BLaER1 (cell line): ENCODE data around the gene MAP3K3.
A peak's percentile ranks its signal among the peaks of the same experiment; 100 is the strongest.

Experiments
- H3K27ac ChIP-seq: shearing (Covaris generic); formaldehyde crosslinking; 2 replicates; pipeline ENCODE4 v1.8.1; 2022
- H3K27me3 ChIP-seq: shearing (Covaris generic); formaldehyde crosslinking; 2 replicates; pipeline ENCODE4 v1.8.1; 2022
- H3K36me3 ChIP-seq: shearing (Covaris generic); formaldehyde crosslinking; 2 replicates; pipeline ENCODE4 v1.8.1; 2022
- H3K4me1 ChIP-seq: shearing (Covaris generic); formaldehyde crosslinking; 2 replicates; pipeline ENCODE4 v1.8.1; 2022
- H3K4me2 ChIP-seq: shearing (Covaris generic); formaldehyde crosslinking; 2 replicates; pipeline ENCODE4 v1.8.1; 2022
- H3K4me3 ChIP-seq: shearing (Covaris generic); formaldehyde crosslinking; 2 replicates; pipeline ENCODE4 v1.8.1; 2022
- H3K9ac ChIP-seq: shearing (Covaris generic); formaldehyde crosslinking; 2 replicates; pipeline ENCODE4 v1.8.1; 2022
- H3K9me3 ChIP-seq: shearing (Covaris generic); formaldehyde crosslinking; 2 replicates; pipeline ENCODE4 v1.8.1; 2022
- H4K20me1 ChIP-seq: shearing (Covaris generic); formaldehyde crosslinking; 2 replicates; pipeline ENCODE4 v1.8.1; 2022
- Cebpa-rat ChIP-seq: shearing (Covaris generic); IDR thresholded peaks from 2 replicates; pipeline ENCODE4 v1.8.1; 2022

The MAP3K3 gene

GRCh38 chr17:63688396-63689020 is 66.3 kb downstream of the MAP3K3 start:
- no peak overlapping the region for H3K4me3 ChIP-seq
- no peak for TF ChIP-seq Cebpa-rat

GRCh38 chr17:63689479-63689878 is 67.3 kb downstream of the MAP3K3 start:
- Histone ChIP-seq H3K4me1 (peaks cover 9% of the 10 kb centered on the region), H3K27ac (no peak overlapping the region), H3K9ac (no peak overlapping the region), H3K27me3 (no peaks in the 10 kb centered on the region), H3K4me3 (no peak overlapping the region), H4K20me1 (peaks cover 21% of the 10 kb centered on the region), H3K4me2 (no peak overlapping the region), H3K36me3 (peaks cover 97% of the 10 kb centered on the region), H3K9me3 (no peaks in the 10 kb centered on the region)
- no peak for TF ChIP-seq Cebpa-rat

More at GRCh38 chr17:63688396-63689020, 66.3 kb downstream of the MAP3K3 start:
- Histone ChIP-seq H3K9ac (no peak overlapping the region), H3K27me3 (no peaks in the 10 kb centered on the region), H3K27ac (no peak overlapping the region), H3K9me3 (no peaks in the 10 kb centered on the region), H3K36me3 (peaks cover 97% of the 10 kb centered on the region), H4K20me1 (peaks cover 11% of the 10 kb centered on the region; the same call in 1 of the 2 replicates), H3K4me1 (no peaks in the 10 kb centered on the region; the same call in 1 of the 2 replicates), H3K4me2 (no peak overlapping the region)

GRCh38 chr17:63692195-63692816 is 70.1 kb downstream of the MAP3K3 start:
- H3K9me3 ChIP-seq: no peaks in the 10 kb centered on the region
- H3K9ac ChIP-seq: no peak overlapping the region
- H3K36me3 ChIP-seq: peaks cover 84% of the 10 kb centered on the region
- H3K4me3 ChIP-seq: no peak overlapping the region
- H3K27me3 ChIP-seq: no peaks in the 10 kb centered on the region
- H3K4me1 ChIP-seq: peaks cover 38% of the 10 kb centered on the region
- TF ChIP-seq Cebpa-rat: no peak
- no peak overlapping the region for H3K4me2 ChIP-seq
- H4K20me1 ChIP-seq: peaks cover 40% of the 10 kb centered on the region
- no peak overlapping the region for H3K27ac ChIP-seq

- Histone ChIP-seq H3K9ac (no peak overlapping the region), H3K27ac (peak overlapping the region; percentile 42), H3K36me3 (peaks cover 74% of the 10 kb centered on the region), H3K27me3 (no peaks in the 10 kb centered on the region), H4K20me1 (peaks cover 53% of the 10 kb centered on the region), H3K9me3 (no peaks in the 10 kb centered on the region), H3K4me3 (no peak overlapping the region), H3K4me2 (peak overlapping the region; percentile 100; the same call in 1 of the 2 replicates), H3K4me1 (peaks cover 50% of the 10 kb centered on the region)
- no peak for TF ChIP-seq Cebpa-rat
Observed at GRCh38 chr17:63693411-63694113, 71.3 kb downstream of the MAP3K3 start.

- peak overlapping the region; percentile 52 for H3K9ac ChIP-seq
- peak overlapping the region; percentile 42 for H3K27ac ChIP-seq
- H3K4me1 ChIP-seq: peaks cover 56% of the 10 kb centered on the region
- H3K4me3 ChIP-seq: no peak overlapping the region
- H3K27me3 ChIP-seq: no peaks in the 10 kb centered on the region
- H3K36me3 ChIP-seq: peaks cover 65% of the 10 kb centered on the region
- peaks cover 58% of the 10 kb centered on the region for H4K20me1 ChIP-seq
- no peak for TF ChIP-seq Cebpa-rat
- H3K4me2 ChIP-seq: peak overlapping the region; percentile 100
- H3K9me3 ChIP-seq: no peaks in the 10 kb centered on the region
Observed at GRCh38 chr17:63694229-63694949, 72.2 kb downstream of the MAP3K3 start.

- TF ChIP-seq Cebpa-rat: no peak
- Histone ChIP-seq H3K27ac (peak overlapping the region; percentile 100), H3K9me3 (no peaks in the 10 kb centered on the region), H3K27me3 (no peaks in the 10 kb centered on the region), H3K36me3 (peaks cover 57% of the 10 kb centered on the region), H4K20me1 (peaks cover 58% of the 10 kb centered on the region), H3K4me1 (peaks cover 56% of the 10 kb centered on the region), H3K9ac (0 out of 2 replicates have a peak overlapping the region, but pooled peaks have one; percentile 8), H3K4me3 (no peak overlapping the region), H3K4me2 (peak overlapping the region; percentile 100)
Observed at GRCh38 chr17:63694950-63695773, 72.9 kb downstream of the MAP3K3 start.

GRCh38 chr17:63695889-63696288 is 73.7 kb downstream of the MAP3K3 start:
- H3K4me1 ChIP-seq: peaks cover 63% of the 10 kb centered on the region
- H4K20me1 ChIP-seq: peaks cover 56% of the 10 kb centered on the region
- peak overlapping the region; percentile 100 for H3K4me2 ChIP-seq
- no peaks in the 10 kb centered on the region for H3K9me3 ChIP-seq
- H3K9ac ChIP-seq: no peak overlapping the region
- peaks cover 50% of the 10 kb centered on the region for H3K36me3 ChIP-seq
- no peaks in the 10 kb centered on the region for H3K27me3 ChIP-seq
- no peak for TF ChIP-seq Cebpa-rat
- H3K4me3 ChIP-seq: no peak overlapping the region
- peak overlapping the region; percentile 100 for H3K27ac ChIP-seq

GRCh38 chr17:63696381-63696961 is 74.3 kb downstream of the MAP3K3 start:
- Histone ChIP-seq H3K9ac (peak overlapping the region; percentile 63; the same call in 1 of the 2 replicates), H3K27me3 (no peaks in the 10 kb centered on the region), H3K27ac (peak overlapping the region; percentile 100), H3K4me3 (peak overlapping the region; percentile 78; the same call in 1 of the 2 replicates), H3K9me3 (no peaks in the 10 kb centered on the region), H3K4me2 (peak overlapping the region; percentile 100), H3K36me3 (peaks cover 44% of the 10 kb centered on the region), H4K20me1 (peaks cover 50% of the 10 kb centered on the region), H3K4me1 (peaks cover 68% of the 10 kb centered on the region)
- no peak for TF ChIP-seq Cebpa-rat
